Activated CD4-positive, alpha-beta T cell treated with anti-CD3 and anti-CD28 coated beads, Interleukin-2, amount 50 U/mL, for 16 hours (primary cell): ENCODE data around the gene PTPN20.

ENCODE experiments used
- DNase-seq: peaks from one replicate; pipeline ENCODE4 v3.0.0-alpha.2; 2020

Gene PTPN20

DNA sequence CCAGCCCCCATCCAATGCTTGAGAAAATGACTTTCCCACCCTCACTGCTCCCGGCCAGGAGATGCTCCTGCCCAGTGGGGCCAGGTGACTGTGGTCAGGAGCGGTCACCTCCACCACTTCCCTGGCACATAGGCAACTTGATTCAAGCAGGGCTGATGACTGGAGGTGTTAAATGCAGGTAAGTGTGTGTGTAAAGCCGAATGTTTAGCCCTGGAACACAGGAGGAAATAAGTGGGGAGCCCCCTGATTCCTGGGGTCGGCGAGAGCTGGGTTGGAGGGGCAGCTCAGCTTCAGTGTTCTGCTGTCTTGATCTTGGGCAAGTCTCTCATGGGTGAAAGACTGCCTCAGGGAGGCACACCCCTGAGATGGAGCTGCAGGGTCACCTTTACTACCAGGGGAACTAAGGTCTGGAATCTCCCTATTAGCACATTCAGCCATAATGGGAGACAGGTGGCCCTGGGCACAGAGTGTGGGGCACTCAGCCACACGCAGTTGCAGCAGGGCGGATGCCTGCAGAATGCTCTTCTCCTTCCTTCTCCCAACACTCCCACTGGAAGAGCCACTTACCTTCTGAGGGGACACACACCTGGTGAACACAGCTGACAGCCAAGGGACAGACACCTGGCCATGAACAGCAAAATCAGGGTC lies 124.1 kb downstream of the PTPN20 start:
- DNase-seq = no peak

DNA sequence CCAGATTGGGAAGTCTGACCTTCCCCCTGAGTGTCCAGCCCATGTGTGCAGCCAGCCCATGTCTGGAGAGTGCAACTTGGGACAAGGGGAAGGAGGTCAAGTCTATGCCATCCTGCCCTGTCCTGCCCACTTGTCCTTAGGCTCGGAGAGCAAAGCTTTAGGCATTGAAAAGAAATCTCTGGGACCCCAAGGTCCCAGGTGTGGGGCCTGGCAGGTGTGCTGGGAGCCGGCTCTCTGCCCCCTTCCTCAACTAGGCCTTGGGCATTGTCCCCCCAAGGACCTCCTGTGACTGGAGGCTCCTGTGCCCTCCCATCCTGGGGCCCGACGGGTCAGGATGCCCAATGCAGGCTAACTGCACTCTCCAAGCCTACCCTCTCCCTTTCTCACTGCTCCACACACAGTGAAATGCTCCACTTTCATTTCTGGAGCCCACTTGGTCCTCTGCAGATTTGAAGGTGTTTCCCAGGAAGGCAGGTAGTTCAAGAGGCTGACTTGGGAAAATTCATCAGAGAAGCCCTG lies 124.7 kb downstream of the PTPN20 start:
- no peak for DNase-seq

DNA sequence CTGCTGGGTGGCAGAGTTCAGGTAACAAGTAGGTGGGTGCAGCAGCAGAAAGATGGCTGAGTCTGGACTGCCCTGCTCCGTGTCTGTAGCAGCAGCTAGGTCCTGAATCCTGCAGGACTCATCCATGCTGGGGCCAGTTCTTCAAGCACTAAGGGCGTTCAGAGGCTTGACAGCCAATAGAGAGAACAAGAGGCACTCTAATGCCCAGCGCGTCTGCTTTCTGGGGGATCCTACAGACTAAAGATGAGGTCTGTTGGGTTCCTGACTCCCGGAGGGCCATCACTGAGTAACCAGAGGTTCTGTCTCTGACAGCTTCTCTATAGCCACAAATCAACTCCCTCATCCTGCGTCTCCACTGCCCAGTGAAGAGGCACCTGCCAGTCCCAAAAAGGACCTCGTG lies 125.5 kb downstream of the PTPN20 start:
- no peak for DNase-seq

DNA sequence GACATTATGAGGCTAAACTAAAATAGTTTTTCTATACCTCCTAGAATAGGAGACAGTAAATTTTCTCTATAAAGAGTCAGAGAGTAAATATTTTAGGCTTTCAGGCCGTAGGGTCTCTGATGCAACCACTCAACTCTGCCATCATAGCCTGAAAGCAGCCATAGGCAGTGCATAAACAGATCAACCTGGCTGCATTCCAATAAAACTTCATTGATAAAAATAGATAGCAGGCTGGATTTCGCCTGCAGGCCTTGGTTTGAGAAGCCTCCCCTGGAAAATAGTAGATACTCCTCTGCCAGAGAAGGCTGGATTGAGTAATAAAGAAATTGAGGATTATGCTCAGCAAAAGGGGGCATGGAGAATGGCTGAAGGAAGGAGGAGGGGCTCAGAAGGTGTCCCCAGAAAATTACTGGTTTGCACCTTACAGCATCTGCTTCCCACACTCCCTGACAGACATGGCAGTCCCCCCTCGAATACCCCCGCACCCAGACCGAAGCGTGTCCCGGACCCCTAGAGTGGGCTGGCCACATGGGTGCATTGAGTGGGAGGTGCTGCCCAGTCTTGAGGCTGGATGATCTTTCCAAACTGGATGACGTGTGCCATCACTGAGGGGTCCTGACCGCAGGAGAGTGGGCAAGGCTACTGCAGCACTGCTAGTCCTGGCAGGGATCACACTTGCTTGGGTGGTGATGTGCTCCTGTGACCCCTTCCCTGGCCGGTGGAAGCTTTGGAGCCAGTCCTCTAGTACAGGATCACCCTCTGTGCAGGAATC lies 126.6 kb downstream of the PTPN20 start:
- DNase-seq = no peak

DNA sequence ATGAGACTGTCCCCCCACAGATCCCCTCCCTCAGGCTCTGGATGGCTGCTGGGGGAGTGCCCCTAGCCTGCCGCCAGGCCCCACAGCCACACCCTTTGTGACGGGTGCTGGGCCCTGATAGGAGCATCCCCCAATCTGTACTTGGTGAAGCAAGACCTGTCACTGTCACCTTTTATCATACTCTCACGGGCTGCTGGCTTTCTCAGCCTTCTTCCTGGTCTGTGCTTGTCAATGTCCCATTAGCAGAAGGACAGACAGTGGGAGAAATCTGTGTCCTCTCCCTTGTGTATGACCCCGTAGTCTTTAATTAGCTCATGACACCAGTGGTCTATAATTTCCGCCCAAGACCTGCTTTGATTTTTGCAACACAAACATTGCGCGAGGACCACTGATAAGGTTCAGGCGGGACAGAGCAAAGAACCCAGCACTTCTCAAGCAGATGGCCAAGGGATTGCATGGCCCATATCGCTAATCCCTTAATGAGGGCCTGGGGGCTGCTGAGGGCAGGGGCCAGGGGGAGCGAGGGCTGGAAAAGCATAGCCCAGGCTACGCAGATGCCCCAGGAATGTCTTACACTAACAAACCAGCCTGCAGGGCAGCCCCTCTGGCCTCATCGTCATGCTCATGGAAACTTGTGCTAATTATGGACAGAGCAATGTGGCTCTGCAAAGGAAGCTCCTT lies 127.8 kb downstream of the PTPN20 start:
- DNase-seq = no peak

DNA sequence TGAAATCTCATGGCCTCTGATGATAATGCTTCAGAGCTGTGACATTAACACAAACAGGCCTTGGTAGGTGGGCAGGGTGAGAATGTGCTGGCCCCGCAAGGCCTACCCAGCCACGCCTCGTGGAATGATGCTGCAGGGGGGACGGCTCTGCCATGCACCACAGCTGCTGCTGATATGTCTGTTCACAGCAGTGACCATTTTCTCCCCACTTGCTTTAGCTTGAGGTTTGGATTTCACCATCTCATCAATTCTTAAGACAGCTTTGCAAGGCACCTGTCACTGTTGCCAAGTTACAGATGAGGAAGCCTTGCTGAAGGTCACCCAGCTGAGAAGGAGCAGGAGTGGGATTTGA lies 128.3 kb downstream of the PTPN20 start:
- no peak for DNase-seq

DNA sequence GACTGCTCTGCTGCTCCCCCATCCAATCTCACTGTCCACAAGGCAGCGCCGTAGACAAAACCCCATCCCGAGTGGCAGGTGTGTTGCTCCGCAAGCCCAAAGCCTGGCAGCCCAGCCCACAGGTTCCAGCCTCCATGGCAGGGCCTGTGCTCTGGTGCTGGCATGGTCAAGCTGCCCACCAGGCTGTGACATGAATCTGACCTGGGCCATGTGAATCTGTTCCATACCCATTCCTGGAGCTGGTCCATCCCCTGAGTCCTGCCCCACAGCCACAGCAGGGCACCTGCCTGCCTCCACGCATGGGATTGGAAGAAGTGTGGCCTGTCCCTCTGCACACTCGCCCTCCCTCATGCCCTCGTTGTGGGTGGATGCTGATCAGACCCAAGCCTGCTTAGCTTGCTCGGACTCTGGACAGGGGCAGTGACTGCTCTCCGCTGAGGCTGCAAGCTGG lies 128.8 kb downstream of the PTPN20 start:
- DNase-seq = no peak

DNA sequence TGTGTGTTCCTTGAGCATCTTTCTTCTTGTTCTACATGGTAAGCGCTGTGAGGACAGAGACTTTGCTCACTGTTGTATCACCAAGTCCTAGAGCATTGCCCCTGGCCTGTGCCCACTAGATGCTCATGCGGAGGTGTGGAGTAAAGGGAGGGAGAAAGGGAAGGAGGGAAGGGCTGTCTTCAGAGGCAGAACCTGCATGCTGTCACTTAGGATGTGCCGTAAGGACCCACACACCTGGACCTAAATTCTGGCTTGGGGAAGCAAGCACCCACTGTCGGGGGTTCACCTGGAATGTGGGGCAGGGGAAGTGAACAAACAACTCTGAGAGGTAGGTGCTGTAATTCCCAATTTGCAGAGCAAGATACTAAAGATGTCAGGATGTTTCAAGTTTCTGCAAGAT lies 129.5 kb downstream of the PTPN20 start:
- DNase-seq = no peak

DNA sequence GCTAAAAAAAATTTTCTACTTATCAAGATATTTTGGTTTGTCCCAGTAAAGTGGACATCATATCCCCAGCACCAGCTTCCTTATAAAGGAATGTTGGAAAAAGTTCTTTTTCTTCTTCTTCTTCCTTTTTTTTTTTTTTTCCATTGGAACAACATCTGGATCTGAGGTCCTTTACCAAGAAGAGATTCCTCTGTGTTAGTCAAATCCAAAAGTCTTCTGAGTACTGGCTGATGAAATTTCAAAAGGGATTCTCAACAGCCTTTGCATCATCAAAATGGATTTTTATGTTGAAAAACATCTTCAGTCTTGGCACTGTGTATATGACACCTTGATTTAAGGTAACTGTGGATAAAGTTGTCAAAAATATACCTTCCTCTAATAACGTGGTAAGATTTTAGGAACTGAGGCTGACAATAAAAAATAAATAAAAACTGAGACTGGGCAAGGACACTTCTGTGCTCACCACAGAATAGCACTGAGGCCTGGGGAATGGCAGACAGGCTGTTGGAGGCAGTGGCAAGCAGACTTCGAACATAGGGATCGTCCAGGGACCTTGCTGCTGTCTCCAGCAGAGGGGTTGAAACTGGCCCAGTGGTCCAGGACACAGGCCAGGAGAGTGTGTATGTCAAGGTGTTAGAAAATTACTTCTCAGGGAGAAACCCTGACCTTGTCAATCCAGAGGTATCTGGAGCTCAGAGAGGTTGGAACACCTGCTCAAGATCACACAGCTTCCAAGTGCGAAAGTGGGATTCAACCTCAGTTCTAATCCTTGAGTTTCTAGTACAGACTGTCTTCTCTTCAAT lies 130.4 kb downstream of the PTPN20 start:
- no peak for DNase-seq

DNA sequence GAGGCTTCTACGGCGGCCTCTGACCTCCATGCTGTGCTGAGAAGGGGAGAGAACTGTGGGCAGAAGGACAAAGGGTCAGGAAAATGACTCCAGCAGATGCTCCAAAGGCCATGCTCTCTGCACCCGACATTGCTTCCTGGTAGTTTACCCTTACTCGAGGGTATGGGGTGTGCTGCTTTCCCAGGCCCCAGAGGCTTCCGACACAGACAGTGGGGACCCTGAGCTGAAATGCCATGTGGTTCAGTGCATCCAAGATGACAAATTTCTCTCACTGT lies 130.9 kb downstream of the PTPN20 start:
- no peak for DNase-seq

DNA sequence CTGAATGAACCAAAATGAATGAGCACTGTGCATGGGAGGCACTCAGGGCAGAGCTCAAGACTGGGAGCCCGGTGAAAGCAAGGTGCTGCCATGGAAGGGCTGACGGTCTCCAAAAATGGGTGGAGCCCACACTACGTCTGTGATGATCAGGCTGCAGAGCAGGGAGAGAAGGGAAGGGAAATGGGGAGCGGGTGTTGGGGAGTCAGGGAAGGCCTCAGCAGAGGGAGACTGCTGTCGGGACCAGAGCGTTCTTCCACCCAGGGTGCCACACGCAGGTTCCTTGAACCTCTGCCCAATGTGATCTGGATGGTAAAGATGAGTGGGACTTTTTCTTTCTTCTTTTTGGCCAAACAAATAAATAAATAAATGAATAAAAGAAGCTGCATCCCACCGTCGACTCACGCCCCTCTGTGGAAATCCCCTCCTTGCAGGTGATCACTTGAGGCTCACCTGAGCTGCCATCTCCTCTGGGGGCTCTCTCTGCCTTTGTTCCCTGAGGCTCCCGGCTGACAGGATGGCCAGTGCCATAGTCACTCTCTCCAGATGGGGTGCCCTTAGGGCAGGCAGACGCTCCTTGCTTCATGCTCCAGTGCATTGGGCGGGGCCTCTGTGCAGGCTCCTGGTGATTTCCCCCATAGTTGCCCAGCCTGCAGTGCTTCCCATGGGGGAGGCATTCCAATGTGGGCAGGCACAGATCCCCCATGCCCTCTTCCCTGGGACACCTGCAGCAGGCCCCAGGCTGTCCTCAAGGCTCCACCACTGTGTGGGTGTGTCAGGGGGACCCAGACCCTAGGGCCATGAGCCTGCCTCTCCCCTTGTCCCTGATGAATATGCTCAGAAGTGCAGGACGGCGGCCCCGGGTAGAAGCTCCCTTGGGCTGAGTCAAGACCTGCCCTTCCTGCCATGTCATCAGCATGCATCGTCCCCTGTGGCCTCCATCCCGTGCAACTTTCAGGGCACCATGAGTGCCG lies 131.8 kb downstream of the PTPN20 start:
- no peak for DNase-seq

DNA sequence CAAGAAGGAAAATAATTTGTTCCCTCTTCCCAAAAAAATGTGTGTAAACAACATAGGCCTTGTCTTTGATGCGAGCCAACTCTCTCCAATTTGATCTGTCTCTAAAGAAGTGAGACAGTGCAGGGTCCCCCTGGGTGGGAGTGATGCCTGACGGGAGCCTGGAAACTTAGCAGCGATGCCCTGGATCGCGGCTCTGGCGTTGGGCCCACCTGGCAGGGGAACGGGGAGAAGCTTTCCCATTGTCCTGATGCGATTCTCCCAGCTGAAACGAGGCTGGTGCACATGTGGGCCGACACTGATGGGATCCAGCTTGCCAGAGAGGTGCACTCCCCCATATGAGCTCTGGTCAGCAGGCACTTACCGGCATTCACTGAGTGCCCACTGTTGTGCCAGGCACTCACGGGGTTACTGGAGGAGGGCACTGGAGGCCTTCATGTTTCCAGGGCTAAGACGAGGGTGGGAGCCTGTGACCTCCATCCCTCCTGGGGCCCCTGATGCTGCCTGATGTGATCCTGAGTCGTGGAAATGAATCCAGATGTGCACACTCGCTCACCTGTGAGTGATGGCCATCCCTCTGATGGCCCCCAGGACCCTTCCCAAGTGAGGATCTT lies 132.8 kb downstream of the PTPN20 start:
- DNase-seq = no peak

DNA sequence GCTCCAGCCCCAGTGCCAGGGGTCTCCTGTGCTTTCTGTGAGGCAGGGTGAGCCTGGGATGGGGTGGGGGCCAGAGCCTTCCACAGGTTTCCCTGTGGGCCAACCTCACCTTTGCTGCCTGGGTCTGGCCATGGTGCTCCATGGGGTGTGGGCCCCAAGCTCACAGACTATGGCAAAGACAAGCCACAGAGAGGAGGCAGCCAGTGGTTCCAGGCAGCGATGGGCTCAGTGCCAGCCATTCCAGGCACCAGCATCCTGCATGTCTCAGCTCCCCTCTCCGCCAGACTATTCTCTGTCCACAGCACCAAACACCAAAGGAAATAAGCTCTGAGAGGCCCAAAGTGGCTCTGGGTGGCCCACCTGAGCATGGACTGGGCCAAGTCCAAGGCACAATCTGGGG lies 133.5 kb downstream of the PTPN20 start:
- no peak for DNase-seq

DNA sequence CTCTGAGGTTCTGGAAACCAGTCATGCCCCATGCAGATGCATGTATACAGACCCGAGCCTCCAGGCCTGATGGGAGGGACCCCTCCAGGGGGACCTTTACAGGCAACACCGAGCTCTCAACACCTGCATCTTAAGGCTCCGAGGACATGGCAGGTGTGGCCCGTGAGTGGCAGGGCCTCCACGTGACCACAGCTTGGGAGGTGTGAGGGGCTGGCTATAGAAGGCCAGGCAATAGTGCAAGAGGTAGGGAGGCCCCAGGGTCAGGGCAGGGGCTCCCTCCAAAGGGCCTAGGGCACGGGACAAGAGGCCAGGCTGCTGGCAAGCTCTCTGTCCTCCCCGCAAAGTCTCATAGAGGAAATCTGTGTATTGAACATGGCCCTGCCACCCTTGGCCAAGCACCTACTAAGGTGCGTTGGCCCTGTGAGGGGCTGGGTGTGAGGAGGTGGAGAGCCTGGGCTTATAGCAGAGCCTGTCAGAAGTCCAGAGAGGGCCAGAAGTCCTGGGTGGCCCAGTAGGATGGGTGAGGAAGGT lies 134.2 kb downstream of the PTPN20 start:
- no peak for DNase-seq

DNA sequence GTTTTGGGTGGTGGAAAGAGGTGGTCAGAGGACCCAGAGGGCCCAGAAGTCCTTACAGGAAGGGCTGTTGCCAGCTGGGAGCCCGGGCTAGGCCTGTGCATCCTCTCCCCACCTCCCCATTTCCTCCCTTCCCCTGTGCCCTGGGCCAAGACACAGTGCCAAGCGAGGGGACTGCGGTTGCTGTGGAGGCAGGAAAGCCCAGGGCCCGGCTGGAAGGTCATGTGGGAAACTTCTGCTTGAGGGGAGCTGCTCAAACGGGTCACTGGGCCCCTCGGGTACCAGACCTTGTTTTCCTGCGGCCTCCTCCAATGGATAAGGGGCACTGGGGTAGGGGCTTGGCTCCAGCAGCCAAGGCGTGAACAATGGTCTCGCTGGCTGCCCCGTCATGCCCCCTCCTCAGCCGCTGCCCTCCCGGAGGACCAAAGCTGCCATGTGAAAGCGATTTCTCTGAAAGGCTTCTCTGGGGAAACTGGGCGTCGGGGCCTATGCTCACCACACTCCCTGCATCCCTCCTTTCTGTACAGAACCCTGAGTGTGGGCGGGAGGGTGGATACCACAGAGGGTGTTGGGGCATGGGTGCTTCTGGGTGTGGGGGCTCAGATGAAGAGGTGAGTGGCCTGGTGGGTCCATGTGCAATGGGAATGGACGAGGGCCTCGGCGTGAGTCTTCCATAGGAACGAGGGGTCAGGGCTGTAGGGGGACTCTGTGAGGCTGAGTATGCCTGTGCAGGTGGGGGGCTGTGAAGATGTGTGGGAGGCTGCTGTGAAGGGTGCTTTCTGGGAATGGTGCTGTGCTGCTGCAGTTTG lies 135.3 kb downstream of the PTPN20 start:
- no peak for DNase-seq

DNA sequence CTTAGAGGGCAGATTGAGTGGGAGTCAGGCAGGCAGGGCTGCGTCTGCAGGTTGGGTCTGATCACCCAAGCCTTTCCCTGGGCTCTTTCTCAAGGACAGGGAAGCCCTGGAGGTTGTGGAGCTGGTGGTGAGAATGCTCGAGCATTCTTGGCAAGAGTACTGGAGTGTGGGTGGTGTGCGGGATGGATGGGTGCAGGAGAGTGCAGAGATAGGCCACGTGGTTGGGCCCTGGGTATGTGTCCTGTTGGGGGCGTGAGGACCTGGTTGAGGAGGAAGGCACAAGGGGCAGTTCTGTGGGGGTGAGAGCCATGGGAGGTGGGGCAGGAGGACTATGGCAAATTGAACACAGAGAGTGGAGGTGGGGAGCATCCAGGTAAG lies 135.9 kb downstream of the PTPN20 start:
- no peak for DNase-seq

DNA sequence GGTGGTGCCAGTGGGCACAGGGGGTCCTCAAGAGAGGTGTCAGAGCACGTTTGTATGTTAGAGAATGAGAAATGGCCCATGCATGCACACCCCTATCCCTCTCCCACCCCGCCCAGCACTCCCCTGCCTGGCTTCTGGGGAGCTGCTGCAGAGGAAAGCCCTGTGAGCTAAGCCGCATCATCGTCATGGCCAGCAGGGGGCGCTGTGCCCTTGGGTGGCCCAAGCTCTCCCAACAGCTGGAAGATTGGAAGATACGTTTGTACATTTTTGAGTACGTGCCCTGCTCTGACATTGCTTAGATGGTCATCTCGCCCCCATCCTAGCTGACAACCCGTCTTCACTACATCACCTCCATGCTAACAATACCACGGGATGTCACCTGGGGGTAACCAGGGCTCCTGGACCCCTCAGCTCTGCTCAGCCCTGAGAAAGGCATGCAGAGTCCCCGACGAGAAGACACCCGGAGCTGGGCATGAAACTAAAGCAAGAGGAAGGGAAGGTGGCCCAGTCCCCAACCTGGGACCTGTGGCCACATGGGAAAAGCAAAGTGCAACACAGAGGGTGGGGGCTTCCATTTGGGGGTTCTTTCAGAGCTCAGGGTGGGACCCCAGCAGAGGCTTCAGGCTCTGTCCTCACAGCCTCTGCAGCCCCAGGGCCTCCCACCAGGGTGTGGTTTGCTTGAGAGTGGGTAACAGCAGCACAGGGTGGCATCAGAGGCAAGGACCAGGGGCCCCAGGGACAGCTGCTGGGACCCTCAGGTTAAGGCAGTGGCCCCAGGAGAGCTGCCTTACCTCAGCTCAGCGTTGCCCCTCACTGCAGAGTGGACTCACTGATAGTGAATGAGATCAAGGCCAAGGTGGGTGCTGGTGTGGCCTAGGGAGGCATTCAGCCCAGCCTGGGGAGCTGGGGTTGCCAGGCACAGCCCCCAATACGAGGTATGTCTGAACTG lies 136.6 kb downstream of the PTPN20 start:
- DNase-seq = peak; percentile 67

DNA sequence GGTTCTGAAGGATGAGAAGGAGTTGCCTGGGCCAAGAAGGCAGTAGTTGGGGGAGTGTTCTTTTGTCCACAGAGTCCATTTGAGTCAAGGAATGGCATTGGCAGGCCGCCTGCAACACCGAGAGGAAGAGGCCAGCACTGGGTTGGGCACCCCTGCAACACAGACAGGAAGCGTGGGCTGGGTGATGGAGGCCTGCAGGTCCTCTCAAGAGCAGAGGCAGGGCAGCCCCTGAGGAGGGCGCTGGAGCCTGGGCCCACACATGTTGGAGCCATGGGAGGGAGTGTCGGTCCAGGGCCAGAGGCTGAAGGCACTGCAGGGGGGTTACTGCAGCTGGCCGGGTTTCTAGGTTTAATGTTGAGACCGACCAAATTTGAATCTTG lies 137.3 kb downstream of the PTPN20 start:
- no peak for DNase-seq
